ENCODE measurements around the gene GUCA2A.

GUCA2A gene

DNA sequence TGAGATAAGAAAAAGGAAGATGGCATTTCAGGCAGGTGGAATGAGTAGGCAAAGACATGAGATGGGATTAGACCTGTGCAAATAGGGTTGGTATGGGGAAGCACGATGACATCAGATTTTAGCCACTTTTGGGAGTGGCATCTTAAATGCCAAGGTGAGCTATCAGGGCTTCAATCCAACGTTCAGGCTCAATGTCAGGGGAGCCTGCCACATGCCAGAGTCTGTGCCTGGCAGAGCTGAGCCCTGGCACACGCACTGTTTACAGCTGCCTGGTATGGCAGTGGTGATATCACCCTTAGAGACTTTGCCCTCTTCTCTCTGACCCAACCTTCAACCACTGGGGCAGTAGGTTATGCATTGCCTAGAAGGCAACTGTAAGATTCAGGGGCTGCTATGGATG, 12.4 kb downstream of the GUCA2A start:
- TF ChIP-seq ZFX (IDR thresholded peaks at IDR 0.05; ENCODE audit: borderline replicate concordance) = no peak
- TF ChIP-seq, protein P1, sequence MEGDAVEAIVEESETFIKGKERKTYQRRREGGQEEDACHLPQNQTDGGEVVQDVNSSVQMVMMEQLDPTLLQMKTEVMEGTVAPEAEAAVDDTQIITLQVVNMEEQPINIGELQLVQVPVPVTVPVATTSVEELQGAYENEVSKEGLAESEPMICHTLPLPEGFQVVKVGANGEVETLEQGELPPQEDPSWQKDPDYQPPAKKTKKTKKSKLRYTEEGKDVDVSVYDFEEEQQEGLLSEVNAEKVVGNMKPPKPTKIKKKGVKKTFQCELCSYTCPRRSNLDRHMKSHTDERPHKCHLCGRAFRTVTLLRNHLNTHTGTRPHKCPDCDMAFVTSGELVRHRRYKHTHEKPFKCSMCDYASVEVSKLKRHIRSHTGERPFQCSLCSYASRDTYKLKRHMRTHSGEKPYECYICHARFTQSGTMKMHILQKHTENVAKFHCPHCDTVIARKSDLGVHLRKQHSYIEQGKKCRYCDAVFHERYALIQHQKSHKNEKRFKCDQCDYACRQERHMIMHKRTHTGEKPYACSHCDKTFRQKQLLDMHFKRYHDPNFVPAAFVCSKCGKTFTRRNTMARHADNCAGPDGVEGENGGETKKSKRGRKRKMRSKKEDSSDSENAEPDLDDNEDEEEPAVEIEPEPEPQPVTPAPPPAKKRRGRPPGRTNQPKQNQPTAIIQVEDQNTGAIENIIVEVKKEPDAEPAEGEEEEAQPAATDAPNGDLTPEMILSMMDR (IDR thresholded peaks at IDR 0.05) = no peak
- no peak overlapping the region for H3K27ac ChIP-seq

DNA sequence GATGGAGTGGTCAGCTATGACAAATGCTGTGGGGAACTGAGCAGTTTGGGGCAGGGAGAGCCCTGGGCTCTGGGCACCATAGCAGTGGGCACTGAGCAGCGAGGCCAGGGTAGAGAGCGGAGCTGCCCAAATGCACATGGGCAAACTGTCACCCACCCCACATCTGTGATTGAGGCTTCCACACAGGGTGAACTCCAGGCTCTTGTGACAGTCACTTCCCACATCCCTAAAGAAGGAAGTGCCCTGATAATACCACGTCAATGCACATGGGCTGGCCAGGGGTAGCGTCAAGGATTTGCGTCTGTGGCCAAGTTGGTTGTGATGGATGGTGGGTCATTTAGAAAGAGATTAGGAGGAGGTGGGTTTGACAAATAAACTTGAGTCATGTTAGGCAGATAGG, 13.9 kb downstream of the GUCA2A start:
- no peak for TF ChIP-seq ZFX (IDR thresholded peaks at IDR 0.05; ENCODE audit: borderline replicate concordance)
- TF ChIP-seq, protein P1 (IDR thresholded peaks at IDR 0.05) = no peak

DNA sequence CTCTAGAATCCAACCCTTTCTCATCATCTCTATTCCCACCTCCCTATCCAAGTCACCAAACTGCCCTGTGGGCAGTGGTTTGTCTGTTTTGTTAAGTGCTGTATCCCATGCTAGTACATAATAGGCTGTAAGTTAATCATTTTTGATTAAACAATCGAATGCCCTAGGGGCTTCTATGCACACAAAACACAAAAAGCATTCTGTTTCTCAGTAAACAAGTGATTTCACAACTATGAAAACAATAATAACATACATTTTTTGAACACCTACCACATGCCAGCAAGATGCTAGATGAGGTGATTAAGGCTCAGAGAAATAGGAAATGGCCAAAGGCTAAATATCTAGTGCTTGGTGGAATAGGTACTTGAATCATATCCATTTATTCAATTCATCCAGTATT, 16.4 kb downstream of the GUCA2A start:
- no peak overlapping the region for H3K27ac ChIP-seq
- TF ChIP-seq ZFX (IDR thresholded peaks at IDR 0.05; ENCODE audit: borderline replicate concordance) = no peak
- TF ChIP-seq, protein P1 (IDR thresholded peaks at IDR 0.05) = no peak

More for the DNA sequence above, 13.9 kb downstream of the GUCA2A start:
- no peak overlapping the region for H3K27ac ChIP-seq

DNA sequence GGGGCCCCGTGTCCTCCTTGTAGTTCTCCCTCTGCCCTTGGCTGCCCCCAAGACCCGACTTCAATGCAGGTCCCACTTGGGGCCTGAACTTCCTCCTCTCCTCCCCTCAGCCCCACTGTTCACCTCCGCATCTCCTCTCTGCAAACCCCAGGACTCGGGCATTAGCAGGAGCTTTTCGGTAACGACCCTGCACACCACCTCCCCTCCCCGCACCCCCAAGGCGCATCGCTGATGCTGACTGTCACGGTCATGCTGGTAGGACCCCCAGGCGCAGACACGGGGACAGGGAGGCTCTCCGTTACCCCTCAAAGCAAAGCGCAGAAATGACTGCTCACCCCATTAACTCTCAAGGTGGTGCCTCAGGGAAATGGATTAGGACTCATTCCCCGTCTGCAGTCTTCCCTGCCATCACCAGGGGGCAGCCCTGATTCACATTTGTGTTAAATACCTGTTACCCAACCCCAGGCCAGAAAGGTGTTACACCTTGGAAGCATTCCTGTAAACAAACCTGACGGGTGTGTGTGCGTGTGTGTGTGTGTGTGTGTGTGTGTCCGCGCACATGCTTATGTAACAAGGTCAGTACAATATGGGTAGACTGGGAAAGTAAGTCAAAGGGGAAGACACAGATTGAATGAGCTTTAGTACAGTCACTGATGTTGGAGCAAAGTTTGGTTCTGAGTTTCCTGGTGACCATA, 17.8 kb downstream of the GUCA2A start:
- TF ChIP-seq ZFX (IDR thresholded peaks at IDR 0.05; ENCODE audit: borderline replicate concordance) = no peak
- TF ChIP-seq, protein P1 (IDR thresholded peaks at IDR 0.05) = peak; percentile 86

DNA sequence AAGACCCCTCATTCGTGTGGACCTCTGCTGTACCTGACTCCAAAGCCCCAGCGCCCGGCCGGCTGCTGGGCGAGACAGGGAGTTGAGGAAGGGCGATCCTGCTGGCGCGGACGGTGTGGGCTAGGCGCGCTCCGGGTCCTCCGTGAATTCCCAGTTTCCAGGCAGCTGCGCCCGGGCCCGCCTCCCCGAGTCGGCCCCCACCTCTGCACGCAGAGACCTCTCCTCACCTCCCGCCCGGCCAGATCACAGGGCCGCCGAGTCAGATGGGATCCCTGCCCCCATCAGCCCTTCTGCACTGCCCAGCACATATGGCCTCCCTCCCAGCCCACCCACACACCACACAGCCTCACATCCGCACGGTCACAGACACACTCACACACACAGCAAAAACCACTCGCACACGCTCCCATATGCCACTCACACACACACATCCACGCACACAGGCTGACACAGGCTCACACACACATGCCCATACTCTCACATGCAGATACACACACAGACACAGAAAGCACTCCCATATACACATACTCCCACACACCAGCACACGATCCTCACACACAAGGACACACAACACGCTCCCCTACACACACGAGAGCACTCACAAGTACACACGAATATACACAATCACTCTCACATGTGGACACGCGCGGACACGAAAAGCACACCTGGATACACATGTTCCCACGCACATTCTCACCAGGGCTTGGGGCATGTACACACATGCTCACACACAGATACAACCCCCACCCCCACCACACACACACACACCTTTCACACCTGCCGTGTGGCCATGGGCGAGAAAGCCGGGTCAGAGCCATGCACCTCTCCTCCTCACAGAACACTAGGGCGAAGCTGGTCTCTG, 18.6 kb downstream of the GUCA2A start:
- no peak for TF ChIP-seq ZFX (IDR thresholded peaks at IDR 0.05; ENCODE audit: borderline replicate concordance)
- TF ChIP-seq, protein P1 (IDR thresholded peaks at IDR 0.05) = no peak
- no peak overlapping the region for H3K27ac ChIP-seq

More for the DNA sequence above, 17.8 kb downstream of the GUCA2A start:
- H3K27ac ChIP-seq = no peak overlapping the region

DNA sequence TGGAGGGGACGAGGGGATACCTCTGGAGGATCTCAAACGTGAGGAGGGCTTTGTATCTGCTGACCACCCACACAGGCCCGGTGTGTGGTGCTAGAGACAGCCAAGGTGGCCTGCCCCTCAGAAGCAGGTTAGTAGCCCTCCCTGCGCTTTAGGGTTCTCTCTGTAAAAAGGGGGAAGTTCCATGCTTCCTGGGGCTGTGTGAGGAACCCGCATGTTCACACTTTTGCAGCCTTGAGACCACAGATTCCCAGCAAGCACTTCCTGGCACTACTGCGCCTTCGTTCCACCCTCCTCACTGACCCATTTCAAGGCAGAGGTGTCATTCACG, 19.2 kb downstream of the GUCA2A start:
- no peak overlapping the region for H3K27ac ChIP-seq
- TF ChIP-seq ZFX (IDR thresholded peaks at IDR 0.05; ENCODE audit: borderline replicate concordance) = no peak
- TF ChIP-seq, protein P1 (IDR thresholded peaks at IDR 0.05) = no peak

Data from 22Rv1 (cell line).